ENCODE measurements around the gene KIAA0753.

The KIAA0753 gene

GRCh38 chr17:6684460-6684783, 43.9 kb upstream of the KIAA0753 start:
- TF ChIP-seq CTCF (IDR thresholded peaks at IDR 0.05; ENCODE audit: poor library complexity, severe bottlenecking) = no peak
- DNase-seq (ENCODE audit: low spot score) = no peak
- H3K4me3 ChIP-seq (ENCODE audit: severe bottlenecking) = no peak overlapping the region
- H3K4me1 ChIP-seq (ENCODE audit: insufficient read depth, poor library complexity, severe bottlenecking) = peaks cover 19% of the 10 kb centered on the region
- no peaks in the 10 kb centered on the region for H3K27me3 ChIP-seq (ENCODE audit: insufficient read depth, poor library complexity, severe bottlenecking)
- no peak for ATAC-seq (ENCODE audit: low read depth)
- H3K27ac ChIP-seq (ENCODE audit: poor library complexity, severe bottlenecking) = no peak overlapping the region
- no peaks in the 10 kb centered on the region for H3K9me3 ChIP-seq (ENCODE audit: severe bottlenecking)
- H3K36me3 ChIP-seq (ENCODE audit: low read depth) = no peaks in the 10 kb centered on the region

GRCh38 chr17:6683730-6684459, 43.4 kb upstream of the KIAA0753 start:
- Histone ChIP-seq H3K27ac (ENCODE audit: poor library complexity, severe bottlenecking) (no peak overlapping the region), H3K4me3 (ENCODE audit: severe bottlenecking) (no peak overlapping the region), H3K27me3 (ENCODE audit: insufficient read depth, poor library complexity, severe bottlenecking) (no peaks in the 10 kb centered on the region), H3K36me3 (ENCODE audit: low read depth) (no peaks in the 10 kb centered on the region), H3K9me3 (ENCODE audit: severe bottlenecking) (no peaks in the 10 kb centered on the region), H3K4me1 (ENCODE audit: insufficient read depth, poor library complexity, severe bottlenecking) (peaks cover 24% of the 10 kb centered on the region)
- DNase-seq (ENCODE audit: low spot score) = no peak
- no peak for ATAC-seq (ENCODE audit: low read depth)
- TF ChIP-seq CTCF (IDR thresholded peaks at IDR 0.05; ENCODE audit: poor library complexity, severe bottlenecking) = no peak

- no peak for DNase-seq (ENCODE audit: low spot score)
- Histone ChIP-seq H3K27me3 (ENCODE audit: insufficient read depth, poor library complexity, severe bottlenecking) (no peaks in the 10 kb centered on the region), H3K9me3 (ENCODE audit: severe bottlenecking) (no peaks in the 10 kb centered on the region), H3K4me3 (ENCODE audit: severe bottlenecking) (no peak overlapping the region), H3K4me1 (ENCODE audit: insufficient read depth, poor library complexity, severe bottlenecking) (peaks cover 27% of the 10 kb centered on the region), H3K27ac (ENCODE audit: poor library complexity, severe bottlenecking) (no peak overlapping the region), H3K36me3 (ENCODE audit: low read depth) (no peaks in the 10 kb centered on the region)
- TF ChIP-seq CTCF (IDR thresholded peaks at IDR 0.05; ENCODE audit: poor library complexity, severe bottlenecking) = no peak
- no peak for ATAC-seq (ENCODE audit: low read depth)
Measured at GRCh38 chr17:6683081-6683684, 42.7 kb upstream of the KIAA0753 start.

DNA sequence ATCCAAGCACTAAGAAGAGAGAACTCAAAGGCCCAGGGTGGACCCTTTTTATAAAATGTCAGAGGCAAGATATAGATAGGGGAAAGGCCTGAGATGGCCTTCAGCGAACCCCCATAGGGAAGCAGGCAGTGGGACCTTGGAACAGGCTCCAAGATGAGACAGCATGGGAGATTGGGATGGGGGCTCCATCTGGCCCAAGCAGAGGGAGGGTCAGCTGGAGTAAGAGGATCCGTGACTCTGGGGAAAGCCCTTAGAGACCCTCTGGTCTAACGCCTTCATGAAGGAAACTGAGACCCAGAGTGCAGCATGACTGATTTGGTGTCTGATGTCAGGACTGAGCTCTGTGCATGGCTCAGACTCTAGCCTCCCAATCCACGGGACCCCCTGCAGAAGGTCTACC, 41.8 kb upstream of the KIAA0753 start:
- H3K27me3 ChIP-seq (ENCODE audit: insufficient read depth, poor library complexity, severe bottlenecking) = no peaks in the 10 kb centered on the region
- H3K4me3 ChIP-seq (ENCODE audit: severe bottlenecking) = no peak overlapping the region

More for the DNA sequence above, 41.8 kb upstream of the KIAA0753 start:
- H3K36me3 ChIP-seq (ENCODE audit: low read depth) = no peaks in the 10 kb centered on the region
- no peak for TF ChIP-seq CTCF (IDR thresholded peaks at IDR 0.05; ENCODE audit: poor library complexity, severe bottlenecking)
- H3K27ac ChIP-seq (ENCODE audit: poor library complexity, severe bottlenecking) = peak overlapping the region; percentile 41
- H3K4me1 ChIP-seq (ENCODE audit: insufficient read depth, poor library complexity, severe bottlenecking) = peaks cover 27% of the 10 kb centered on the region
- no peaks in the 10 kb centered on the region for H3K9me3 ChIP-seq (ENCODE audit: severe bottlenecking)
- no peak for ATAC-seq (ENCODE audit: low read depth)
- DNase-seq (ENCODE audit: low spot score) = no peak
